HepG2 (cell line): ENCODE results near the gene IDUA. TPM values are rescaled to one million over a fixed set of nuclear protein-coding genes. Genes with fewer than 3 reads are reported as not detected.

ENCODE experiments used
- CHCHD3 ChIP-seq: sonication (generic); formaldehyde crosslinking; IDR thresholded peaks from 2 replicates; pipeline ENCODE4 v1.8.0; 2022; ENCODE audit warnings: mild to moderate bottlenecking, missing genetic modification reagents, moderate library complexity
- GMEB2 ChIP-seq: IDR thresholded peaks from 2 replicates; pipeline ENCODE4 v1.6.1; 2016; ENCODE audit warnings: missing biosample characterization, missing genetic modification reagents, low read depth
- HDAC6 ChIP-seq: fragments of 200-600 bp; sonication (generic); IDR thresholded peaks from 2 replicates; pipeline ENCODE4 v1.7.0; 2017; ENCODE audit warnings: mild to moderate bottlenecking, antibody characterized with exemption, low read length, low read depth
- HOMEZ ChIP-seq: IDR thresholded peaks from 2 replicates; pipeline ENCODE4 v1.6.1; 2016; ENCODE audit warnings: low read depth
- RBM39 ChIP-seq: fragments of 200-400 bp; formaldehyde crosslinking; IDR thresholded peaks from one replicate; pipeline ENCODE4 v1.6.1; 2018; ENCODE audit warnings: antibody characterized with exemption, mild to moderate bottlenecking, low read depth, low read length; ENCODE audit not compliant: poor library complexity, severe bottlenecking
- SNAI1 ChIP-seq: sonication (generic); formaldehyde crosslinking; IDR thresholded peaks from 2 replicates; pipeline ENCODE4 v1.5.0; 2020; ENCODE audit warnings: mild to moderate bottlenecking, missing genetic modification reagents, borderline replicate concordance
- SRSF1 ChIP-seq: fragments of 200-400 bp; formaldehyde crosslinking; optimal IDR thresholded peaks from 2 replicates; pipeline ENCODE3; 2017; ENCODE audit warnings: mild to moderate bottlenecking, low read depth, low read length, moderate library complexity
- SUZ12 ChIP-seq: fragments of 150-350 bp; IDR thresholded peaks from 2 replicates; pipeline ENCODE4 v1.6.1; 2014; ENCODE audit warnings: low read depth, low read length
- TCF12 ChIP-seq, 2 experiments: fragments of 450-650 bp in 1 of 2; sonication (generic) in 1 of 2; formaldehyde crosslinking in 1 of 2; IDR thresholded peaks; 2 replicates each; pipeline versions ENCODE4 v1.6.1 to v1.8.0; 2017 to 2022; ENCODE audit warnings: antibody characterized with exemption in 1 of 2, mild to moderate bottlenecking in 1 of 2, missing genetic modification reagents in 1 of 2, moderate library complexity in 1 of 2
- XRCC5 ChIP-seq: fragments of 200-400 bp; formaldehyde crosslinking; optimal IDR thresholded peaks from 2 replicates; pipeline ENCODE3; 2017; ENCODE audit warnings: mild to moderate bottlenecking, low read length
- ZGPAT ChIP-seq: IDR thresholded peaks from 2 replicates; pipeline ENCODE4 v1.6.1; 2016; ENCODE audit warnings: mild to moderate bottlenecking
- ZNF280D ChIP-seq: sonication (generic); formaldehyde crosslinking; IDR thresholded peaks from 2 replicates; pipeline ENCODE4 v1.5.1; 2020; ENCODE audit warnings: mild to moderate bottlenecking, missing genetic modification reagents
- ZNF30 ChIP-seq: sonication (generic); formaldehyde crosslinking; IDR thresholded peaks from 2 replicates; pipeline ENCODE4 v1.5.0; 2020; ENCODE audit warnings: mild to moderate bottlenecking, missing genetic modification reagents
- ZNF354B ChIP-seq: sonication (generic); formaldehyde crosslinking; IDR thresholded peaks from 2 replicates; pipeline ENCODE4 v1.8.0; 2022; ENCODE audit warnings: mild to moderate bottlenecking, missing genetic modification reagents
- ZNF451 ChIP-seq: sonication (generic); formaldehyde crosslinking; IDR thresholded peaks from 2 replicates; pipeline ENCODE4 v1.5.0; 2020; ENCODE audit warnings: mild to moderate bottlenecking, missing genetic modification reagents
- ZNF576 ChIP-seq: sonication (generic); formaldehyde crosslinking; IDR thresholded peaks from 2 replicates; pipeline ENCODE4 v1.4.0; 2020; ENCODE audit warnings: mild to moderate bottlenecking, missing genetic modification reagents
- ZNF629 ChIP-seq: sonication (generic); formaldehyde crosslinking; conservative IDR thresholded peaks from 2 replicates; pipeline ENCODE4 v1.5.0; 2020; ENCODE audit warnings: missing genetic modification reagents
- ZNF674 ChIP-seq: sonication (generic); formaldehyde crosslinking; IDR thresholded peaks from 2 replicates; pipeline ENCODE4 v1.5.0; 2020; ENCODE audit warnings: low read depth, mild to moderate bottlenecking, missing genetic modification reagents
- ZNF772 ChIP-seq: sonication (generic); formaldehyde crosslinking; IDR thresholded peaks from 2 replicates; pipeline ENCODE4 v1.5.0; 2020; ENCODE audit warnings: mild to moderate bottlenecking, missing genetic modification reagents
- ZSCAN31 ChIP-seq: sonication (generic); formaldehyde crosslinking; IDR thresholded peaks from 2 replicates; pipeline ENCODE4 v1.5.0; 2020; ENCODE audit warnings: low read depth, mild to moderate bottlenecking, missing genetic modification reagents
- polyA plus RNA-seq, 8 experiments: library from polyadenylated mRNA; depleted of rRNA in 3 of 8; stranded (reverse) in 7 of 8; unstranded in 1 of 8; fragments of >200 nt; fragmentation: Illumina TruSeq in 4 of 8; extraction: Trizol in 4 of 8; gene quantifications; 2 replicates each; pipeline versions ENCODE4 v1.2.1 to v1.2.3, GENCODE V29; 2011 to 2016; ENCODE audit warnings: low read depth in 4 of 8, missing spikeins in 1 of 8, mixed read lengths in 1 of 8; ENCODE audit not compliant: insufficient read depth in 1 of 8
- total RNA-seq, 5 experiments: library from RNA; depleted of rRNA; stranded (reverse); fragments of >200 nt; fragmentation: Illumina TruSeq; extraction: Trizol; gene quantifications; 2 replicates each; pipeline ENCODE4 v1.2.3, GENCODE V29; 2016; ENCODE audit warnings: low read depth in 1 of 5

The IDUA gene
- total and polyA plus RNA-seq, 2 of the 13 experiments (the other 11 are each of a cell fraction or from before 2014, with no cell fraction given): 0.77 to 1.0 TPM

- TF ChIP-seq CHCHD3 (CRISPR knock-in tag) (no peak), RBM39 (peak; percentile 42), ZNF30 (CRISPR knock-in tag) (no peak), ZNF772 (CRISPR knock-in tag) (no peak; the same call in 1 of the 2 replicates), ZNF280D (CRISPR knock-in tag) (no peak), TCF12 (IDR thresholded peaks at IDR 0.05) (no peak), TCF12 (CRISPR knock-in tag; IDR thresholded peaks at IDR 0.05) (no peak), HDAC6 (no peak), SUZ12 (no peak), HOMEZ (CRISPR knock-in tag) (no peak), ZNF674 (CRISPR knock-in tag) (0 out of 2 replicates have a peak, but pooled peaks have one; percentile 30), ZNF354B (CRISPR knock-in tag) (no peak), ZNF576 (CRISPR knock-in tag) (0 out of 2 replicates have a peak, but pooled peaks have one; percentile 77), XRCC5 (peak; percentile 71), ZNF629 (CRISPR knock-in tag) (peak; percentile 33), SRSF1 (no peak), ZNF451 (peak; percentile 50; the same call in 1 of the 2 replicates), SNAI1 (no peak), ZSCAN31 (CRISPR knock-in tag) (peak; percentile 23; the same call in 1 of the 2 replicates), GMEB2 (CRISPR knock-in tag) (no peak), ZGPAT (peak; percentile 54; the same call in 1 of the 2 replicates)
Measured at GRCh38 chr4:986879-987623, at the start of gene IDUA (continued).
